Measurements from ENCODE around the gene DDA1.
"Not testable (repeated sequence)": the region's sequence is repeated elsewhere in the genome, so short reads cannot be mapped to it uniquely, and the experiment has no call there.

The DDA1 gene

GRCh38 chr19:17289489-17289888, 19.9 kb upstream of the DDA1 start:
- no peak for DNase-seq (ENCODE audit: low read depth)

GRCh38 chr19:17292301-17293074, 16.9 kb upstream of the DDA1 start:
- peak; percentile 70 for DNase-seq (ENCODE audit: low read depth)

- no peak for DNase-seq (ENCODE audit: low read depth)
These were observed 15.8 kb upstream of the DDA1 start for GRCh38 chr19:17293605-17294004.

- DNase-seq (ENCODE audit: low read depth): peak; percentile 29
These were observed 15.1 kb upstream of the DDA1 start for GRCh38 chr19:17294051-17294891.

- DNase-seq (ENCODE audit: low read depth): not testable (repeated sequence)
These were observed 13.8 kb upstream of the DDA1 start for GRCh38 chr19:17295551-17295950.

GRCh38 chr19:17296273-17296672, 13.1 kb upstream of the DDA1 start:
- DNase-seq (ENCODE audit: low read depth): no peak

GRCh38 chr19:17296976-17297375, 12.4 kb upstream of the DDA1 start:
- DNase-seq (ENCODE audit: low read depth): no peak

GRCh38 chr19:17300992-17301619, 8.3 kb upstream of the DDA1 start:
- no peak for DNase-seq (ENCODE audit: low read depth)

- DNase-seq (ENCODE audit: low read depth): no peak
These were observed 6.8 kb upstream of the DDA1 start for GRCh38 chr19:17302391-17303166.

- DNase-seq (ENCODE audit: low read depth): peak; percentile 89
These were observed 6.0 kb upstream of the DDA1 start, which contains the start of gene ABHD8 for GRCh38 chr19:17303167-17303939. Gene ABHD8, minus strand, starts transcription at chr19:17303425. Its CDS starts 1,809 bp downstream, at chr19:17301616.

GRCh38 chr19:17303940-17304267, 5.5 kb upstream of the DDA1 start:
- DNase-seq (ENCODE audit: low read depth): no peak

GRCh38 chr19:17304386-17305215, 4.8 kb upstream of the DDA1 start:
- DNase-seq (ENCODE audit: low read depth): no peak

GRCh38 chr19:17305216-17305516, 4.2 kb upstream of the DDA1 start:
- no peak for DNase-seq (ENCODE audit: low read depth)

GRCh38 chr19:17305517-17306284, 3.7 kb upstream of the DDA1 start, which contains the start of gene MRPL34:
Gene MRPL34, plus strand, starts transcription at chr19:17305872. Its CDS starts 21 bp downstream, at chr19:17305893.
- DNase-seq (ENCODE audit: low read depth): peak; percentile 91

- no peak for DNase-seq (ENCODE audit: low read depth)
These were observed 3.1 kb upstream of the DDA1 start for GRCh38 chr19:17306285-17306714.

- no peak for DNase-seq (ENCODE audit: low read depth)
These were observed 1.4 kb upstream of the DDA1 start for GRCh38 chr19:17307876-17308377.

- no peak for DNase-seq (ENCODE audit: low read depth)
These were observed 650 bp downstream of the DDA1 start for GRCh38 chr19:17309965-17310461.

GRCh38 chr19:17311455-17312188, 2.3 kb downstream of the DDA1 start:
- DNase-seq (ENCODE audit: low read depth): no peak

Measured in activated T-helper 9 cell treated with anti-CD3 and anti-CD28 coated beads, Interleukin-2, amount 50 U/mL, for 16 hours (primary cell).